Esophagus squamous epithelium (tissue), 5 donors: ENCODE data around the gene LSP1. TPM values are rescaled to one million over a fixed set of nuclear protein-coding genes. Genes with fewer than 3 reads are reported as not detected.
"Not testable (repeated sequence)": the region's sequence is repeated elsewhere in the genome, so short reads cannot be mapped to it uniquely, and the experiment has no call there.

ENCODE experiments used
- DNase-seq: peaks from one replicate; lab custom pipeline; 2025; lab: John Stamatoyannopoulos, UW
- H3K27ac ChIP-seq, 4 donors: fragments of 200-600 bp; sonication (generic); one replicate each; pipeline ENCODE4 v1.5.1; 2016 to 2019; ENCODE audit warnings: mild to moderate bottlenecking in 1 of 4
- H3K27me3 ChIP-seq, 4 donors: fragments of 200-600 bp; sonication (generic); 1 replicate in 3 of 4; 2 replicates in 1 of 4; pipeline versions ENCODE4 v1.5.1 to v1.6.0; 2017 to 2021; ENCODE audit warnings: antibody characterized with exemption in 1 of 4
- H3K36me3 ChIP-seq, 3 donors: fragments of 200-600 bp; sonication (generic); one replicate each; pipeline ENCODE4 v1.5.1; 2016 to 2019
- H3K4me1 ChIP-seq, 3 donors: fragments of 200-600 bp; sonication (generic); one replicate each; pipeline ENCODE4 v1.5.1; 2017 to 2019
- H3K4me3 ChIP-seq, 4 donors: fragments of 200-600 bp; sonication (generic); 1 replicate in 3 of 4; 2 replicates in 1 of 4; pipeline ENCODE4 v1.5.1; 2016 to 2019; ENCODE audit warnings: mild to moderate bottlenecking in 2 of 4, moderate library complexity in 1 of 4
- H3K9me3 ChIP-seq, 3 donors: fragments of 200-600 bp; sonication (generic); one replicate each; pipeline ENCODE4 v1.5.1; 2016 to 2019
- CTCF ChIP-seq, 6 experiments: fragments of 450-650 bp in 4 of 6; fragments of 200-600 bp in 2 of 6; sonication (generic) in 2 of 6; IDR thresholded peaks; one replicate each; pipeline ENCODE4 v1.5.1; 2016 to 2019; ENCODE audit warnings: antibody characterized with exemption in 6 of 6, mild to moderate bottlenecking in 4 of 6, moderate library complexity in 4 of 6
- POLR2A ChIP-seq, 4 donors: fragments of 450-650 bp; IDR thresholded peaks; one replicate each; pipeline ENCODE4 v1.6.1; 2017; ENCODE audit warnings: antibody characterized with exemption in 4 of 4, mild to moderate bottlenecking in 4 of 4, moderate library complexity in 3 of 4
- WGBS, 2 donors: methylation state at CpG; one replicate each; pipeline ENCODE4 v1.1.5; 2018; 5-methylcytosine and 5-hydroxymethylcytosine counted together
- intact Hi-C: fragments of 100-400 bp; cut with DNase I; formaldehyde crosslinking; loops from one replicate; pipeline ENCODE4 v1.15.0; 2022
- small RNA-seq, 4 donors: library from RNA; depleted of rRNA; stranded (forward); fragments of <200 nt; gene quantifications; one replicate each; pipeline ENCODE3, GENCODE V24; 2016
- total RNA-seq, 4 donors: library from RNA; depleted of rRNA; stranded (reverse); fragments of >200 nt; gene quantifications; one replicate each; pipeline ENCODE4 v1.1.0, GENCODE V29; 2016
- donor health status: DM: yes; HTN: yes; CAD: no.

The LSP1 gene
- total RNA-seq, 4 donors from 2014 or later: 23.3 to 75.9 (median 46.4) TPM

- H3K4me3 ChIP-seq: no peak overlapping the region
- DNase-seq: no peak
- intact Hi-C loops: no loop called here
- peaks cover 0 to 27% (median 0%) of the 10 kb centered on the region in 4 donors for H3K27me3 ChIP-seq
- WGBS, 2 donors: 69 to 72% methylated on average over 3 to 6 of the region's 27 CpGs
- peaks cover 0 to 25% (median under 1%) of the 10 kb centered on the region in 3 donors for H3K4me1 ChIP-seq
- H3K9me3 ChIP-seq: no peaks in the 10 kb centered on the region
- H3K36me3 ChIP-seq: no peaks in the 10 kb centered on the region
- TF ChIP-seq POLR2A (IDR thresholded peaks at IDR 0.05): no peak
- no peak for TF ChIP-seq CTCF (IDR thresholded peaks at IDR 0.05)
- no peak overlapping the region for H3K27ac ChIP-seq
Observed at GRCh38 chr11:1938343-1939005, 85.6 kb downstream of the LSP1 start.

- 3 to 22% methylated on average over 11 to 21 of the region's 23 CpGs for WGBS, 2 donors
- TF ChIP-seq CTCF (IDR thresholded peaks at IDR 0.05) (no peak), POLR2A (IDR thresholded peaks at IDR 0.05) (no peak)
- H3K4me3 ChIP-seq: no peak overlapping the region
- H3K9me3 ChIP-seq: no peaks in the 10 kb centered on the region
- H3K27me3 ChIP-seq: peaks cover 0 to 27% (median 0%) of the 10 kb centered on the region in 4 donors
- peaks cover 4 to 32% (median 5%) of the 10 kb centered on the region in 3 donors for H3K4me1 ChIP-seq
- H3K36me3 ChIP-seq: no peaks in the 10 kb centered on the region
- H3K27ac ChIP-seq: no peak overlapping the region
- no peak for DNase-seq
- intact Hi-C loops: no loop called here
Observed at GRCh38 chr11:1939006-1939625, 86.2 kb downstream of the LSP1 start.

GRCh38 chr11:1939788-1940187 is 86.9 kb downstream of the LSP1 start:
- peaks cover 0 to 27% (median 0%) of the 10 kb centered on the region in 4 donors for H3K27me3 ChIP-seq
- H3K27ac ChIP-seq, intact Hi-C loops, H3K36me3 ChIP-seq, DNase-seq, H3K4me3 ChIP-seq, H3K9me3 ChIP-seq: not testable (repeated sequence)
- peaks cover 4 to 35% (median 5%) of the 10 kb centered on the region in 3 donors for H3K4me1 ChIP-seq
- 100% methylated on average over 1 of the region's 1 CpG for WGBS, 2 donors

Small RNA genes within 50 kb of the gene (small RNA-seq; reads per million reads assigned to genes)
- gene AC051649.1: 0 reads per million in 4 donors
- 0 reads per million in 4 donors for gene MIR4298

Other genes starting within 250 kb of the LSP1 start
- not detected for gene KRTAP5-3, start 244.6 kb upstream of the LSP1 start, total RNA-seq
- gene KRTAP5-4, start 230.9 kb upstream of the LSP1 start, total RNA-seq: not detected
- gene KRTAP5-5, start 223.3 kb upstream of the LSP1 start, total RNA-seq: not detected
- not detected for gene KRTAP5-6, start 155.9 kb upstream of the LSP1 start, total RNA-seq
- 1 to 10 TPM in 3 of 4 donors, under 1 TPM in 1; 0.88 to 6.3 (median 2.4) TPM for gene IFITM10, start 102.5 kb upstream of the LSP1 start, total RNA-seq
- 100 to 1,000 TPM; 369 to 649 (median 567) TPM for gene CTSD, start 89.2 kb upstream of the LSP1 start, total RNA-seq
- 100 to 1,000 TPM in 1 of 4 donors, 10 to 100 TPM in 3; 28.7 to 110 (median 69.3) TPM for gene SYT8, start 18.1 kb upstream of the LSP1 start, total RNA-seq
- gene TNNI2, start 14.1 kb upstream of the LSP1 start, total RNA-seq: 10 to 100 TPM in 3 of 4 donors, not detected in 1; 14.7 to 23.8 (median 15.0) TPM
- not detected for gene PRR33, start 38.8 kb downstream of the LSP1 start, total RNA-seq
- 1 to 10 TPM in 2 of 4 donors, under 1 TPM in 1, not detected in 1; 0.76 to 3.1 (median 1.6) TPM for gene TNNT3, start 66.6 kb downstream of the LSP1 start, total RNA-seq
- gene MRPL23, start 94.2 kb downstream of the LSP1 start, total RNA-seq: 100 to 1,000 TPM; 128 to 231 (median 155) TPM
- gene H19, start 144.8 kb downstream of the LSP1 start, total RNA-seq: 100 to 1,000 TPM in 1 of 4 donors, 10 to 100 TPM in 2, 1 to 10 TPM in 1; 4.7 to 121 (median 47.8) TPM